ENCODE results near the gene COL6A2. TPM values are rescaled to one million over a fixed set of nuclear protein-coding genes. Genes with fewer than 3 reads are reported as not detected.
"Not testable (repeated sequence)": the region's sequence is repeated elsewhere in the genome, so short reads cannot be mapped to it uniquely, and the experiment has no call there.

Gene COL6A2
- total RNA-seq, 1 donor from 2014 or later: 459 TPM

GRCh38 chr21:46065914-46066551 lies 31.9 kb upstream of the COL6A2 start:
- Histone ChIP-seq H3K36me3 (ENCODE audit: control insufficient read depth in 3 of 3, insufficient read depth in 3 of 3, low read length in 3 of 3) (no peaks in the 10 kb centered on the region), H3K9ac (ENCODE audit: low read depth in 1 of 3, low read length in 3 of 3) (peak overlapping the region; percentile 50 to 57 (median 57)), H3K9me3 (ENCODE audit: control insufficient read depth in 3 of 3, low read length in 3 of 3) (peaks cover 0 to 4% (median 0%) of the 10 kb centered on the region in 3 donors), H3K4me3 (ENCODE audit: low read length in 3 of 3) (no peak overlapping the region), H3K27me3 (ENCODE audit: control insufficient read depth in 3 of 3, insufficient read depth in 3 of 3, low read length in 3 of 3) (peaks cover 27 to 60% (median 38%) of the 10 kb centered on the region in 3 donors), H3K4me1 (ENCODE audit: control insufficient read depth in 3 of 3, insufficient read depth in 3 of 3, low read length in 3 of 3) (peaks cover 27 to 35% (median 29%) of the 10 kb centered on the region in 3 donors), H3K27ac (ENCODE audit: low read depth, low read length) (peak overlapping the region; percentile 84)

GRCh38 chr21:46066591-46067331 lies 31.2 kb upstream of the COL6A2 start:
- H3K27me3 ChIP-seq (ENCODE audit: control insufficient read depth in 3 of 3, insufficient read depth in 3 of 3, low read length in 3 of 3): peaks cover 27 to 56% (median 38%) of the 10 kb centered on the region in 3 donors
- no peak overlapping the region for H3K4me3 ChIP-seq (ENCODE audit: low read length in 3 of 3)
- H3K9me3 ChIP-seq (ENCODE audit: control insufficient read depth in 3 of 3, low read length in 3 of 3): peaks cover 0 to 4% (median 0%) of the 10 kb centered on the region in 3 donors
- no peaks in the 10 kb centered on the region for H3K36me3 ChIP-seq (ENCODE audit: control insufficient read depth in 3 of 3, insufficient read depth in 3 of 3, low read length in 3 of 3)
- peak overlapping the region; percentile 13 to 54 (median 14) for H3K9ac ChIP-seq (ENCODE audit: low read depth in 1 of 3, low read length in 3 of 3)
- peaks cover 27 to 35% (median 29%) of the 10 kb centered on the region in 3 donors for H3K4me1 ChIP-seq (ENCODE audit: control insufficient read depth in 3 of 3, insufficient read depth in 3 of 3, low read length in 3 of 3)
- peak overlapping the region; percentile 84 for H3K27ac ChIP-seq (ENCODE audit: low read depth, low read length)

GRCh38 chr21:46067505-46068201 lies 30.3 kb upstream of the COL6A2 start:
- Histone ChIP-seq H3K36me3 (ENCODE audit: control insufficient read depth in 3 of 3, insufficient read depth in 3 of 3, low read length in 3 of 3) (no peaks in the 10 kb centered on the region), H3K4me3 (ENCODE audit: low read length in 3 of 3) (no peak overlapping the region), H3K9me3 (ENCODE audit: control insufficient read depth in 3 of 3, low read length in 3 of 3) (peaks cover 0 to 4% (median 0%) of the 10 kb centered on the region in 3 donors), H3K9ac (ENCODE audit: low read depth in 1 of 3, low read length in 3 of 3) (peak overlapping the region in 1 of 3 donors; percentile 54), H3K4me1 (ENCODE audit: control insufficient read depth in 3 of 3, insufficient read depth in 3 of 3, low read length in 3 of 3) (peaks cover 24 to 34% (median 27%) of the 10 kb centered on the region in 3 donors), H3K27me3 (ENCODE audit: control insufficient read depth in 3 of 3, insufficient read depth in 3 of 3, low read length in 3 of 3) (peaks cover 26 to 49% (median 37%) of the 10 kb centered on the region in 3 donors), H3K27ac (ENCODE audit: low read depth, low read length) (peak overlapping the region; percentile 84)

GRCh38 chr21:46068516-46069079 lies 29.3 kb upstream of the COL6A2 start:
- peaks cover 22 to 32% (median 27%) of the 10 kb centered on the region in 3 donors for H3K4me1 ChIP-seq (ENCODE audit: control insufficient read depth in 3 of 3, insufficient read depth in 3 of 3, low read length in 3 of 3)
- H3K9me3 ChIP-seq (ENCODE audit: control insufficient read depth in 3 of 3, low read length in 3 of 3): no peaks in the 10 kb centered on the region
- H3K27ac ChIP-seq (ENCODE audit: low read depth, low read length): no peak overlapping the region
- H3K36me3 ChIP-seq (ENCODE audit: control insufficient read depth in 3 of 3, insufficient read depth in 3 of 3, low read length in 3 of 3): no peaks in the 10 kb centered on the region
- H3K27me3 ChIP-seq (ENCODE audit: control insufficient read depth in 3 of 3, insufficient read depth in 3 of 3, low read length in 3 of 3): peaks cover 21 to 40% (median 35%) of the 10 kb centered on the region in 3 donors
- no peak overlapping the region for H3K4me3 ChIP-seq (ENCODE audit: low read length in 3 of 3)
- H3K9ac ChIP-seq (ENCODE audit: low read depth in 1 of 3, low read length in 3 of 3): no peak overlapping the region

GRCh38 chr21:46069166-46069565 lies 28.7 kb upstream of the COL6A2 start:
- no peak overlapping the region for H3K4me3 ChIP-seq (ENCODE audit: low read length in 3 of 3)
- no peaks in the 10 kb centered on the region for H3K9me3 ChIP-seq (ENCODE audit: control insufficient read depth in 3 of 3, low read length in 3 of 3)
- no peak overlapping the region for H3K9ac ChIP-seq (ENCODE audit: low read depth in 1 of 3, low read length in 3 of 3)
- H3K27ac ChIP-seq (ENCODE audit: low read depth, low read length): no peak overlapping the region
- H3K36me3 ChIP-seq (ENCODE audit: control insufficient read depth in 3 of 3, insufficient read depth in 3 of 3, low read length in 3 of 3): no peaks in the 10 kb centered on the region
- peaks cover 22 to 32% (median 27%) of the 10 kb centered on the region in 3 donors for H3K4me1 ChIP-seq (ENCODE audit: control insufficient read depth in 3 of 3, insufficient read depth in 3 of 3, low read length in 3 of 3)
- H3K27me3 ChIP-seq (ENCODE audit: control insufficient read depth in 3 of 3, insufficient read depth in 3 of 3, low read length in 3 of 3): peaks cover 16 to 34% (median 30%) of the 10 kb centered on the region in 3 donors

GRCh38 chr21:46069719-46070279 lies 28.1 kb upstream of the COL6A2 start:
- no peak overlapping the region for H3K9ac ChIP-seq (ENCODE audit: low read depth in 1 of 3, low read length in 3 of 3)
- H3K4me3 ChIP-seq (ENCODE audit: low read length in 3 of 3): no peak overlapping the region
- no peaks in the 10 kb centered on the region for H3K36me3 ChIP-seq (ENCODE audit: control insufficient read depth in 3 of 3, insufficient read depth in 3 of 3, low read length in 3 of 3)
- peaks cover 13 to 31% (median 29%) of the 10 kb centered on the region in 3 donors for H3K27me3 ChIP-seq (ENCODE audit: control insufficient read depth in 3 of 3, insufficient read depth in 3 of 3, low read length in 3 of 3)
- no peak overlapping the region for H3K27ac ChIP-seq (ENCODE audit: low read depth, low read length)
- H3K4me1 ChIP-seq (ENCODE audit: control insufficient read depth in 3 of 3, insufficient read depth in 3 of 3, low read length in 3 of 3): peaks cover 22 to 31% (median 26%) of the 10 kb centered on the region in 3 donors
- H3K9me3 ChIP-seq (ENCODE audit: control insufficient read depth in 3 of 3, low read length in 3 of 3): no peaks in the 10 kb centered on the region

GRCh38 chr21:46071082-46071481 lies 26.8 kb upstream of the COL6A2 start:
- Histone ChIP-seq H3K9me3 (ENCODE audit: control insufficient read depth in 3 of 3, low read length in 3 of 3) (no peaks in the 10 kb centered on the region), H3K36me3 (ENCODE audit: control insufficient read depth in 3 of 3, insufficient read depth in 3 of 3, low read length in 3 of 3) (no peaks in the 10 kb centered on the region), H3K27me3 (ENCODE audit: control insufficient read depth in 3 of 3, insufficient read depth in 3 of 3, low read length in 3 of 3) (peaks cover 3 to 19% (median 17%) of the 10 kb centered on the region in 3 donors), H3K27ac (ENCODE audit: low read depth, low read length) (no peak overlapping the region), H3K9ac (ENCODE audit: low read depth in 1 of 3, low read length in 3 of 3) (no peak overlapping the region), H3K4me1 (ENCODE audit: control insufficient read depth in 3 of 3, insufficient read depth in 3 of 3, low read length in 3 of 3) (peaks cover 16 to 20% (median 16%) of the 10 kb centered on the region in 3 donors), H3K4me3 (ENCODE audit: low read length in 3 of 3) (no peak overlapping the region)

GRCh38 chr21:46076724-46077123 lies 21.2 kb upstream of the COL6A2 start:
- H3K36me3 ChIP-seq (ENCODE audit: control insufficient read depth in 3 of 3, insufficient read depth in 3 of 3, low read length in 3 of 3); H3K9me3 ChIP-seq (ENCODE audit: control insufficient read depth in 3 of 3, low read length in 3 of 3); H3K4me3 ChIP-seq (ENCODE audit: low read length in 3 of 3); H3K27ac ChIP-seq (ENCODE audit: low read depth, low read length); H3K9ac ChIP-seq (ENCODE audit: low read depth in 1 of 3, low read length in 3 of 3): not testable (repeated sequence)
- peaks cover 17 to 29% (median 26%) of the 10 kb centered on the region in 3 donors for H3K4me1 ChIP-seq (ENCODE audit: control insufficient read depth in 3 of 3, insufficient read depth in 3 of 3, low read length in 3 of 3)
- H3K27me3 ChIP-seq (ENCODE audit: control insufficient read depth in 3 of 3, insufficient read depth in 3 of 3, low read length in 3 of 3): peaks cover 19 to 26% (median 26%) of the 10 kb centered on the region in 3 donors

GRCh38 chr21:46077674-46078101 lies 20.2 kb upstream of the COL6A2 start:
- Histone ChIP-seq H3K4me3 (ENCODE audit: low read length in 3 of 3) (no peak overlapping the region), H3K27me3 (ENCODE audit: control insufficient read depth in 3 of 3, insufficient read depth in 3 of 3, low read length in 3 of 3) (peaks cover 24 to 36% (median 33%) of the 10 kb centered on the region in 3 donors), H3K4me1 (ENCODE audit: control insufficient read depth in 3 of 3, insufficient read depth in 3 of 3, low read length in 3 of 3) (peaks cover 18 to 29% (median 26%) of the 10 kb centered on the region in 3 donors), H3K27ac (ENCODE audit: low read depth, low read length) (no peak overlapping the region), H3K36me3 (ENCODE audit: control insufficient read depth in 3 of 3, insufficient read depth in 3 of 3, low read length in 3 of 3) (no peaks in the 10 kb centered on the region), H3K9ac (ENCODE audit: low read depth in 1 of 3, low read length in 3 of 3) (no peak overlapping the region), H3K9me3 (ENCODE audit: control insufficient read depth in 3 of 3, low read length in 3 of 3) (no peaks in the 10 kb centered on the region)
